ENCODE measurements around the gene ELOA. TPM values are rescaled to one million over a fixed set of nuclear protein-coding genes. Genes with fewer than 3 reads are reported as not detected.

Gene ELOA
- total RNA-seq, 1 experiment from 2014 or later, result 32.4 TPM

GRCh38 chr1:23695667-23696066, 47.6 kb upstream of the ELOA start:
- BruUV-seq (replicated peaks), result no TSS peak
- intact Hi-C loops (cut with micrococcal nuclease; ENCODE audit: unreplicated experiment), result no loop called here
- no peak for DNase-seq
- H3K36me3 Mint-ChIP-seq (ENCODE audit: insufficient read depth, unreplicated experiment), result peaks cover 85% of the 10 kb centered on the region
- peak overlapping the region; percentile 21 for H3K27ac Mint-ChIP-seq (ENCODE audit: unreplicated experiment)
- H3K27me3 Mint-ChIP-seq (ENCODE audit: unreplicated experiment), result no peaks in the 10 kb centered on the region
- TF ChIP-seq, protein P1, sequence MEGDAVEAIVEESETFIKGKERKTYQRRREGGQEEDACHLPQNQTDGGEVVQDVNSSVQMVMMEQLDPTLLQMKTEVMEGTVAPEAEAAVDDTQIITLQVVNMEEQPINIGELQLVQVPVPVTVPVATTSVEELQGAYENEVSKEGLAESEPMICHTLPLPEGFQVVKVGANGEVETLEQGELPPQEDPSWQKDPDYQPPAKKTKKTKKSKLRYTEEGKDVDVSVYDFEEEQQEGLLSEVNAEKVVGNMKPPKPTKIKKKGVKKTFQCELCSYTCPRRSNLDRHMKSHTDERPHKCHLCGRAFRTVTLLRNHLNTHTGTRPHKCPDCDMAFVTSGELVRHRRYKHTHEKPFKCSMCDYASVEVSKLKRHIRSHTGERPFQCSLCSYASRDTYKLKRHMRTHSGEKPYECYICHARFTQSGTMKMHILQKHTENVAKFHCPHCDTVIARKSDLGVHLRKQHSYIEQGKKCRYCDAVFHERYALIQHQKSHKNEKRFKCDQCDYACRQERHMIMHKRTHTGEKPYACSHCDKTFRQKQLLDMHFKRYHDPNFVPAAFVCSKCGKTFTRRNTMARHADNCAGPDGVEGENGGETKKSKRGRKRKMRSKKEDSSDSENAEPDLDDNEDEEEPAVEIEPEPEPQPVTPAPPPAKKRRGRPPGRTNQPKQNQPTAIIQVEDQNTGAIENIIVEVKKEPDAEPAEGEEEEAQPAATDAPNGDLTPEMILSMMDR (IDR thresholded peaks at IDR 0.05; ENCODE audit: unreplicated experiment), result no peak
- no peaks in the 10 kb centered on the region for H3K9me3 Mint-ChIP-seq (ENCODE audit: low read depth, unreplicated experiment)
- no peak overlapping the region for H3K4me3 Mint-ChIP-seq (ENCODE audit: low read depth, unreplicated experiment)
- CTCF ChIA-PET, result no interaction called here
- H3K4me1 Mint-ChIP-seq (ENCODE audit: low read depth, unreplicated experiment), result peaks cover 38% of the 10 kb centered on the region

GRCh38 chr1:23696335-23696989, 46.8 kb upstream of the ELOA start:
- intact Hi-C loops (cut with micrococcal nuclease; ENCODE audit: unreplicated experiment), result no loop called here
- H3K27ac Mint-ChIP-seq (ENCODE audit: unreplicated experiment), result no peak overlapping the region
- TF ChIP-seq, protein P1 (IDR thresholded peaks at IDR 0.05; ENCODE audit: unreplicated experiment), result no peak
- no peaks in the 10 kb centered on the region for H3K9me3 Mint-ChIP-seq (ENCODE audit: low read depth, unreplicated experiment)
- H3K27me3 Mint-ChIP-seq (ENCODE audit: unreplicated experiment), result no peaks in the 10 kb centered on the region
- BruUV-seq (replicated peaks), result no TSS peak
- peaks cover 91% of the 10 kb centered on the region for H3K36me3 Mint-ChIP-seq (ENCODE audit: insufficient read depth, unreplicated experiment)
- peaks cover 38% of the 10 kb centered on the region for H3K4me1 Mint-ChIP-seq (ENCODE audit: low read depth, unreplicated experiment)
- H3K4me3 Mint-ChIP-seq (ENCODE audit: low read depth, unreplicated experiment), result no peak overlapping the region
- CTCF ChIA-PET, result no interaction called here
- no peak for DNase-seq

DNA sequence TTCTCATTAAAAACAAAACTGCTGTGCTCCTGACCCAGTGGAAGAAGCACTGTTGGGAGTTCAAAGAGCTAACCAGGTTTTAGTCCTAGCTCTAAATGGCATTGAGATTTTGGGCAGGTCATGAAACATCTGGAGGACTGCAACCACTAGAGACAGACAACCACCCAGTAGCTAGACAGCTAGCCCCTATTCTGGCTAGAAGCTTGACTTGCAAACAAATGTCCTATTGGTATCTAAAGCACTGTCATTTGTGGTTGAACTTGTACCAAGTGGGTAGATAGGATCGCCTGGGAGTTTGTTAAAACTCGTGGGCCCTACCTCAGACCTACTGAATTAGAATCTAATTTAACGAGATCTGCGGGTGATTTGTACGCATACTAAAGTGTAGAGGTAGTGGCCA, 44.8 kb upstream of the ELOA start:
- TF ChIP-seq, protein P1 (IDR thresholded peaks at IDR 0.05; ENCODE audit: unreplicated experiment), result no peak
- Mint-ChIP-seq H3K36me3 (ENCODE audit: insufficient read depth, unreplicated experiment) (peaks cover 80% of the 10 kb centered on the region), H3K27ac (ENCODE audit: unreplicated experiment) (no peak overlapping the region), H3K27me3 (ENCODE audit: unreplicated experiment) (no peaks in the 10 kb centered on the region), H3K9me3 (ENCODE audit: low read depth, unreplicated experiment) (no peaks in the 10 kb centered on the region), H3K4me1 (ENCODE audit: low read depth, unreplicated experiment) (peaks cover 28% of the 10 kb centered on the region), H3K4me3 (ENCODE audit: low read depth, unreplicated experiment) (no peak overlapping the region)
- CTCF ChIA-PET, result interaction anchor here (0.6 kb wide), 1 partner anchor 39 kb away, joined by 3 read pairs; no protein-coding TSS in a partner anchor
- BruUV-seq (replicated peaks), result no TSS peak
- intact Hi-C loops (cut with micrococcal nuclease; ENCODE audit: unreplicated experiment), result no loop called here
- DNase-seq, result no peak

DNA sequence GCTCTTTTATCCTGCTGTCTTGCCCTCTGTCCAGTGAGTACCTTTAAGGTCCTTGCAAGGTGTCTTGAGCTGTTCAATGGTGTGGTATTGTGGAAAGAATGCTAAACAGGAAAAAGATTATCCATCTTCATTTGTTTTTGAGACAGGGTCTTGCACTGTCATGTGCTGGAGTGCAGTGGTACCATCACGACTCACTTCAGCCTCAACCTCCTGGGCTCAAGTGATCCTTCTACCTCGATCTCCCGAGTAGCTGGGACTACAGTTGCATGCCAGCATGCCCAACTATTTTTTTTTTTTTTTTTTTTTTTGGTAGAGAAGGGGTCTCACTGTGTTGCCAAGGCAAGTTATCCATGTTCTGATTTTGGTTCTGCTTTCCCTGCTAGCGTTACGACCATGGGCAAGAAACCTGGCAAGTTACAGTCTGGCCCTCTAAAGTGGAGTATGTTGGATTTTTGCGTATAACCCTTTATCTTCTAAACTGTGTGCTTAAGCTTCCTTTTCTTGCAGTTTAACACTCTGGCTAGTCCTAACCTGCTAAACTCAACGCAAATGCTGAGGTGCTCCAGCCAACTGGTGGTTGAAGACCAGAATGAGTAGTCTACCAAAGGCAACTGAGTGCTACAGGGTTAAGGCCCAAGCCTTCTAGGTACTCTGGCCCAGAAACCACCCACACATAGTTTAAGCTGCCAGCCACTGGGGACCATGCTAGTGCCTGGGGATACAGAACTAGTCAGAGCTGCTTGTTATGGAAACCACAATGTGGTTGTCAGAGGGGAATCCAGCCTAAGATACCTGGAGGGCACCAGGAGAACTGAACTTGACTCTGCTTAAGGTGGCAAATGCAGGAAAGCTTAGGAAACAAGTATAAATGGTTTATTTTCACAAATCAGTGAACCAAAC, 43.7 kb upstream of the ELOA start:
- TF ChIP-seq, protein P1 (IDR thresholded peaks at IDR 0.05; ENCODE audit: unreplicated experiment), result no peak
- intact Hi-C loops (cut with micrococcal nuclease; ENCODE audit: unreplicated experiment), result no loop called here
- CTCF ChIA-PET, result no interaction called here
- Mint-ChIP-seq H3K27ac (ENCODE audit: unreplicated experiment) (no peak overlapping the region), H3K9me3 (ENCODE audit: low read depth, unreplicated experiment) (no peaks in the 10 kb centered on the region), H3K4me1 (ENCODE audit: low read depth, unreplicated experiment) (peaks cover 17% of the 10 kb centered on the region), H3K36me3 (ENCODE audit: insufficient read depth, unreplicated experiment) (peaks cover 73% of the 10 kb centered on the region), H3K4me3 (ENCODE audit: low read depth, unreplicated experiment) (no peak overlapping the region), H3K27me3 (ENCODE audit: unreplicated experiment) (no peaks in the 10 kb centered on the region)
- BruUV-seq (replicated peaks), result no TSS peak
- no peak for DNase-seq

All from Calu3 (cell line).